Measurements from ENCODE around the gene ZBTB32. TPM values are rescaled to one million over a fixed set of nuclear protein-coding genes. Genes with fewer than 3 reads are reported as not detected.

The ZBTB32 gene
- total and polyA plus RNA-seq, 4 donors = 0.47 TPM; not detected in 3

DNA sequence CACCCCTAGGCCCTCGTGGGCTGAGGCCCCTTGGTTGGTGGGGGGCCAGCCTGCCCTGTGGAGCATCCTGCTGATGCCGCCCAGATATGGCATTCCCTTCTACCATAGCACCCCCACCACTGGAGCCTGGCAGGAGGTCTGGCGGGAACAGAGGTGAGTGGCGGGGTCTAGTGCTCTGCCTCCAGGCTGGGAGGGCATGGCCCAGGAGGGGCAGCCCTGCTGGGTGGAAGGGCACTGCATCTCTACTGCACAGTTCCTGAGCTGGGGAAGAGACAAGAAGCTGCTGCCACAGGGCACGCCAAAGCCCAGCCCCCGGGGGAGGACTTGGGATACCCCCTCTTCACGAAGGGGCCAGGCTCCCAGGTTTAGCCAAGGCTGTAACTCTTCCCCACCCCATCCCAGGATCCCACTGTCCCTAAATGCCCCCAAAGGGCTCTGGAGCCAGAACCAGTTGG, 11.0 kb downstream of the ZBTB32 start (continued):
- TF ChIP-seq, protein P1, sequence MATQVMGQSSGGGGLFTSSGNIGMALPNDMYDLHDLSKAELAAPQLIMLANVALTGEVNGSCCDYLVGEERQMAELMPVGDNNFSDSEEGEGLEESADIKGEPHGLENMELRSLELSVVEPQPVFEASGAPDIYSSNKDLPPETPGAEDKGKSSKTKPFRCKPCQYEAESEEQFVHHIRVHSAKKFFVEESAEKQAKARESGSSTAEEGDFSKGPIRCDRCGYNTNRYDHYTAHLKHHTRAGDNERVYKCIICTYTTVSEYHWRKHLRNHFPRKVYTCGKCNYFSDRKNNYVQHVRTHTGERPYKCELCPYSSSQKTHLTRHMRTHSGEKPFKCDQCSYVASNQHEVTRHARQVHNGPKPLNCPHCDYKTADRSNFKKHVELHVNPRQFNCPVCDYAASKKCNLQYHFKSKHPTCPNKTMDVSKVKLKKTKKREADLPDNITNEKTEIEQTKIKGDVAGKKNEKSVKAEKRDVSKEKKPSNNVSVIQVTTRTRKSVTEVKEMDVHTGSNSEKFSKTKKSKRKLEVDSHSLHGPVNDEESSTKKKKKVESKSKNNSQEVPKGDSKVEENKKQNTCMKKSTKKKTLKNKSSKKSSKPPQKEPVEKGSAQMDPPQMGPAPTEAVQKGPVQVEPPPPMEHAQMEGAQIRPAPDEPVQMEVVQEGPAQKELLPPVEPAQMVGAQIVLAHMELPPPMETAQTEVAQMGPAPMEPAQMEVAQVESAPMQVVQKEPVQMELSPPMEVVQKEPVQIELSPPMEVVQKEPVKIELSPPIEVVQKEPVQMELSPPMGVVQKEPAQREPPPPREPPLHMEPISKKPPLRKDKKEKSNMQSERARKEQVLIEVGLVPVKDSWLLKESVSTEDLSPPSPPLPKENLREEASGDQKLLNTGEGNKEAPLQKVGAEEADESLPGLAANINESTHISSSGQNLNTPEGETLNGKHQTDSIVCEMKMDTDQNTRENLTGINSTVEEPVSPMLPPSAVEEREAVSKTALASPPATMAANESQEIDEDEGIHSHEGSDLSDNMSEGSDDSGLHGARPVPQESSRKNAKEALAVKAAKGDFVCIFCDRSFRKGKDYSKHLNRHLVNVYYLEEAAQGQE (IDR thresholded peaks at IDR 0.05) = no peak
- no peak for TF ChIP-seq GABPA (IDR thresholded peaks at IDR 0.05 in 1 of 2, conservative IDR thresholded peaks at IDR 0.05 in 1 of 2)
- TF ChIP-seq SP1 (IDR thresholded peaks at IDR 0.05) = no peak
- TF ChIP-seq EGR1 (IDR thresholded peaks at IDR 0.05; ENCODE audit: low read depth in 2 of 2) = no peak

DNA sequence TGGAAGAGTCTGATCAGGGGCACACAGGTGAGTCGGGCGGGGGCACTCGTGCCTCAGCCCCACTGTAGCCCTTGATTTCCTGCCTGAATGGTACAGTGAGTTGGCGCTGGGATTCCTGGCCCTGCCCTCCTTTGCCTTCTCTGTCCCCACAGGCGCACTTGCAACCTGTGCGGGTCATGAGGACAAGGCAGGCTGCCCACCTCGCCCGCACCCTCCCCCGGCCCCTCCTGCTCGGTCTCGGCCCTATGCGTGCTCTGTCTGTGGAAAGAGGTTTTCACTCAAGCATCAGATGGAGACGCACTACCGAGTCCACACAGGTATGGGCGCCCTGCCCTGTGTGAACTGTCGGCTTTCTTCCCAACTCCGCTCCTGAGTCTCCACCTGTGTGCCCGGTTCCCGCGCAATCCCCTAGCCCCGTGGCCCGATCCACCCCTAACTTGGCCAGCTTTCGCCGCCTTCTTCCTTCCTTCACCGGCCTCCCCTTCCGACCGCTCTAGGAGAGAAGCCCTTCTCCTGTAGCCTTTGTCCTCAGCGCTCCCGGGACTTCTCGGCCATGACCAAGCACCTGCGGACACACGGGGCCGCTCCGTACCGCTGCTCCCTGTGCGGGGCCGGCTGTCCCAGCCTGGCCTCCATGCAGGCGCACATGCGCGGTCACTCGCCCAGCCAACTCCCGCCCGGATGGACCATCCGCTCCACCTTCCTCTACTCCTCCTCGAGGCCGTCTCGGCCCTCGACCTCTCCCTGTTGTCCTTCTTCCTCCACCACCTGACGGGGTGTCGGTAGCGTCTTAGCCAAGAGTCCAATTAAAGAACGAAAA, 11.8 kb downstream of the ZBTB32 start:
- Histone ChIP-seq H3K36me3 (ENCODE audit: control insufficient read depth in 4 of 4, insufficient read depth in 3 of 4, low read depth in 1 of 4, low read length in 3 of 4) (peaks cover 0 to 5% (median 4%) of the 10 kb centered on the region in 4 donors), H3K27ac (ENCODE audit: low read depth in 1 of 2, low read length in 2 of 2) (peak overlapping the region; percentile 75 to 86), H3K4me1 (ENCODE audit: control insufficient read depth in 4 of 4, insufficient read depth in 4 of 4, low read length in 3 of 4) (peaks cover 12 to 34% (median 25%) of the 10 kb centered on the region in 4 donors), H3K4me3 (ENCODE audit: low read depth in 1 of 3, low read length in 3 of 3) (peak overlapping the region; percentile 65 to 91 (median 90)), H3K9me3 (ENCODE audit: control insufficient read depth in 4 of 4, low read length in 3 of 4) (no peaks in the 10 kb centered on the region), H3K27me3 (ENCODE audit: control insufficient read depth in 4 of 4, insufficient read depth in 4 of 4, low read length in 3 of 4) (no peaks in the 10 kb centered on the region), H3K9ac (ENCODE audit: low read depth in 1 of 2, low read length in 2 of 2) (peak overlapping the region in 1 of 2 donors; percentile 84)
- TF ChIP-seq FOXA2 (IDR thresholded peaks at IDR 0.05) (no peak), YY1 (IDR thresholded peaks at IDR 0.05) (peak; percentile 68)
- no peak for DNase-seq (ENCODE audit: low spot score)
- 5% methylated on average over 52 of the region's 52 CpGs for WGBS

DNA sequence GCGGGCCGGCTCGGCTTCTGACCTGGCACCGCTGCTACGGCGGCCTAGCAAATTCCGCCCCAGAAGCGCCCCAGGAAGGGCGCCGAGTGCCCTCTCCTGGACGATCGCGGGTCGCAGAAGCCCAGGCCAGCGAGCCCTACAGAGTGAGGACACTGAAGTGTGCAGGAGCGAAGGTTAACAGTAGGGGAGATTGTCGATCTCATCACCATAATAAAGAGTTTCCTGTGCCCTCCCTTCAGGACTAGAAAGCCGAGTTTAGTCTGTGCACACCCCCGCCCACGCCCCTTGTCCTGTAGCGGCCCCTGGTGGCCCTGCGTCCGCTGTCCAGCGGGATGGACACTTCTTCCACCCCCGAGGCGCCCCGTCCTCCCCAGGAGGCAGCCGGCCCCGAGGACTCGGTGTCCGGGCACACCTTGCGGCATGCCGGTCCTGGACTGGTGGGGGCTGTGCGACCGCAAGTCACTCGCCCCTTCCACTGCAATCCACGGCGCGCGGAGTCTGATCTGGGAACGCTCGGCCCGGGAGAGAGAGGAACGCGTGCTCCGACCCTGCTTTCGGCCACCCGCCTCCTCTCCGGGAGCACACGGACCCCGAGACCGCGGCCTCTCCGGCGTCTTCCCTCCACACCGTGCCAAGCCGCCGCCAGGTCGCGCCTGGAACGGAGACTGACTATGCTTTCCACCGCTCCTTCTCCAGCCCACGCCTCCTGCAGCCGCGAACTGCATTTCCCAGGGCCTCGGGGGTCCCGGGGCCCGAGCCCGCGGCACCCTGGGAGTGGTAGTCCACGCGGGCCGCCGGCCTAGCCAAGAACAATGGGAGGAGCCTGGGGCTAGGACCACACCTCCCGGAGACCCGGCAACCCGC, 12.7 kb downstream of the ZBTB32 start:
- no peaks in the 10 kb centered on the region for H3K27me3 ChIP-seq (ENCODE audit: control insufficient read depth in 4 of 4, insufficient read depth in 4 of 4, low read length in 3 of 4)
- peaks cover 12 to 34% (median 25%) of the 10 kb centered on the region in 4 donors for H3K4me1 ChIP-seq (ENCODE audit: control insufficient read depth in 4 of 4, insufficient read depth in 4 of 4, low read length in 3 of 4)
- peak; percentile 87 for DNase-seq (ENCODE audit: low spot score)
- under 1% methylated on average over 77 of the region's 77 CpGs for WGBS
- peak overlapping the region in 1 of 2 donors; percentile 84 for H3K9ac ChIP-seq (ENCODE audit: low read depth in 1 of 2, low read length in 2 of 2)
- H3K9me3 ChIP-seq (ENCODE audit: control insufficient read depth in 4 of 4, low read length in 3 of 4) = no peaks in the 10 kb centered on the region
- H3K27ac ChIP-seq (ENCODE audit: low read depth in 1 of 2, low read length in 2 of 2) = peak overlapping the region; percentile 75 to 86
- H3K4me3 ChIP-seq (ENCODE audit: low read depth in 1 of 3, low read length in 3 of 3) = peak overlapping the region; percentile 69 to 91 (median 90)
- peaks cover 4 to 11% (median 9%) of the 10 kb centered on the region in 4 donors for H3K36me3 ChIP-seq (ENCODE audit: control insufficient read depth in 4 of 4, insufficient read depth in 3 of 4, low read depth in 1 of 4, low read length in 3 of 4)
- TF ChIP-seq, protein P2, sequence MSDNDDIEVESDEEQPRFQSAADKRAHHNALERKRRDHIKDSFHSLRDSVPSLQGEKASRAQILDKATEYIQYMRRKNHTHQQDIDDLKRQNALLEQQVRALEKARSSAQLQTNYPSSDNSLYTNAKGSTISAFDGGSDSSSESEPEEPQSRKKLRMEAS (IDR thresholded peaks at IDR 0.05) = peak; percentile 49
- TF ChIP-seq NR2F2 (IDR thresholded peaks at IDR 0.05) = peak; percentile 12
- no peak for TF ChIP-seq GABPA (IDR thresholded peaks at IDR 0.05 in 1 of 2, conservative IDR thresholded peaks at IDR 0.05 in 1 of 2)
- peak; percentile 52 for TF ChIP-seq SP1 (IDR thresholded peaks at IDR 0.05)
- TF ChIP-seq HNF4A (conservative IDR thresholded peaks at IDR 0.05) = no peak
- peak in 1 of 2 donors; percentile 19 for TF ChIP-seq RXRA (IDR thresholded peaks at IDR 0.05)
- TF ChIP-seq, protein P3, sequence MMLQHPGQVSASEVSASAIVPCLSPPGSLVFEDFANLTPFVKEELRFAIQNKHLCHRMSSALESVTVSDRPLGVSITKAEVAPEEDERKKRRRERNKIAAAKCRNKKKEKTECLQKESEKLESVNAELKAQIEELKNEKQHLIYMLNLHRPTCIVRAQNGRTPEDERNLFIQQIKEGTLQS (IDR thresholded peaks at IDR 0.05) = no peak
- TF ChIP-seq, protein P4, sequence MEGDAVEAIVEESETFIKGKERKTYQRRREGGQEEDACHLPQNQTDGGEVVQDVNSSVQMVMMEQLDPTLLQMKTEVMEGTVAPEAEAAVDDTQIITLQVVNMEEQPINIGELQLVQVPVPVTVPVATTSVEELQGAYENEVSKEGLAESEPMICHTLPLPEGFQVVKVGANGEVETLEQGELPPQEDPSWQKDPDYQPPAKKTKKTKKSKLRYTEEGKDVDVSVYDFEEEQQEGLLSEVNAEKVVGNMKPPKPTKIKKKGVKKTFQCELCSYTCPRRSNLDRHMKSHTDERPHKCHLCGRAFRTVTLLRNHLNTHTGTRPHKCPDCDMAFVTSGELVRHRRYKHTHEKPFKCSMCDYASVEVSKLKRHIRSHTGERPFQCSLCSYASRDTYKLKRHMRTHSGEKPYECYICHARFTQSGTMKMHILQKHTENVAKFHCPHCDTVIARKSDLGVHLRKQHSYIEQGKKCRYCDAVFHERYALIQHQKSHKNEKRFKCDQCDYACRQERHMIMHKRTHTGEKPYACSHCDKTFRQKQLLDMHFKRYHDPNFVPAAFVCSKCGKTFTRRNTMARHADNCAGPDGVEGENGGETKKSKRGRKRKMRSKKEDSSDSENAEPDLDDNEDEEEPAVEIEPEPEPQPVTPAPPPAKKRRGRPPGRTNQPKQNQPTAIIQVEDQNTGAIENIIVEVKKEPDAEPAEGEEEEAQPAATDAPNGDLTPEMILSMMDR (IDR thresholded peaks at IDR 0.05; ENCODE audit: low read depth, low read length, missing input control) = peak; percentile 79
- peak; percentile 89 to 92 for TF ChIP-seq EGR1 (IDR thresholded peaks at IDR 0.05; ENCODE audit: low read depth in 2 of 2)
- peak; percentile 53 for TF ChIP-seq YY1 (IDR thresholded peaks at IDR 0.05)
- TF ChIP-seq RAD21 (IDR thresholded peaks at IDR 0.05) = peak; percentile 80 to 83
- no peak for TF ChIP-seq FOXA1 (IDR thresholded peaks at IDR 0.05)
- TF ChIP-seq, protein P5, sequence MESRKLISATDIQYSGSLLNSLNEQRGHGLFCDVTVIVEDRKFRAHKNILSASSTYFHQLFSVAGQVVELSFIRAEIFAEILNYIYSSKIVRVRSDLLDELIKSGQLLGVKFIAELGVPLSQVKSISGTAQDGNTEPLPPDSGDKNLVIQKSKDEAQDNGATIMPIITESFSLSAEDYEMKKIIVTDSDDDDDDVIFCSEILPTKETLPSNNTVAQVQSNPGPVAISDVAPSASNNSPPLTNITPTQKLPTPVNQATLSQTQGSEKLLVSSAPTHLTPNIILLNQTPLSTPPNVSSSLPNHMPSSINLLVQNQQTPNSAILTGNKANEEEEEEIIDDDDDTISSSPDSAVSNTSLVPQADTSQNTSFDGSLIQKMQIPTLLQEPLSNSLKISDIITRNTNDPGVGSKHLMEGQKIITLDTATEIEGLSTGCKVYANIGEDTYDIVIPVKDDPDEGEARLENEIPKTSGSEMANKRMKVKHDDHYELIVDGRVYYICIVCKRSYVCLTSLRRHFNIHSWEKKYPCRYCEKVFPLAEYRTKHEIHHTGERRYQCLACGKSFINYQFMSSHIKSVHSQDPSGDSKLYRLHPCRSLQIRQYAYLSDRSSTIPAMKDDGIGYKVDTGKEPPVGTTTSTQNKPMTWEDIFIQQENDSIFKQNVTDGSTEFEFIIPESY (IDR thresholded peaks at IDR 0.05) = no peak
- TF ChIP-seq TAF1 (conservative IDR thresholded peaks at IDR 0.05) = peak; percentile 6
- TF ChIP-seq JUND (IDR thresholded peaks at IDR 0.05) = no peak
- TF ChIP-seq HNF4G (IDR thresholded peaks at IDR 0.05) = no peak
